ENCODE measurements around the gene TMTC3. TPM values are rescaled to one million over a fixed set of nuclear protein-coding genes. Genes with fewer than 3 reads are reported as not detected.

The TMTC3 gene
- total and polyA plus RNA-seq, 12 donors, result 2.9 to 33.7 (median 13.7) TPM

GRCh38 chr12:88188180-88188579, 46.1 kb downstream of the TMTC3 start:
- WGBS, 4 donors, result 88 to 100% (median 92%) methylated on average over 1 of the region's 1 CpG
- Histone ChIP-seq H3K9me3 (replicated peaks in 1 of 3) (no peaks in the 10 kb centered on the region), H3K4me1 (replicated peaks in 1 of 2) (no peaks in the 10 kb centered on the region), H3K36me3 (replicated peaks in 1 of 2) (no peaks in the 10 kb centered on the region), H3K27me3 (no peaks in the 10 kb centered on the region), H3K27ac (no peak overlapping the region), H3K4me3 (no peak overlapping the region)
- intact Hi-C loops (cut with DNase I), result no loop called here
- TF ChIP-seq, protein P1, sequence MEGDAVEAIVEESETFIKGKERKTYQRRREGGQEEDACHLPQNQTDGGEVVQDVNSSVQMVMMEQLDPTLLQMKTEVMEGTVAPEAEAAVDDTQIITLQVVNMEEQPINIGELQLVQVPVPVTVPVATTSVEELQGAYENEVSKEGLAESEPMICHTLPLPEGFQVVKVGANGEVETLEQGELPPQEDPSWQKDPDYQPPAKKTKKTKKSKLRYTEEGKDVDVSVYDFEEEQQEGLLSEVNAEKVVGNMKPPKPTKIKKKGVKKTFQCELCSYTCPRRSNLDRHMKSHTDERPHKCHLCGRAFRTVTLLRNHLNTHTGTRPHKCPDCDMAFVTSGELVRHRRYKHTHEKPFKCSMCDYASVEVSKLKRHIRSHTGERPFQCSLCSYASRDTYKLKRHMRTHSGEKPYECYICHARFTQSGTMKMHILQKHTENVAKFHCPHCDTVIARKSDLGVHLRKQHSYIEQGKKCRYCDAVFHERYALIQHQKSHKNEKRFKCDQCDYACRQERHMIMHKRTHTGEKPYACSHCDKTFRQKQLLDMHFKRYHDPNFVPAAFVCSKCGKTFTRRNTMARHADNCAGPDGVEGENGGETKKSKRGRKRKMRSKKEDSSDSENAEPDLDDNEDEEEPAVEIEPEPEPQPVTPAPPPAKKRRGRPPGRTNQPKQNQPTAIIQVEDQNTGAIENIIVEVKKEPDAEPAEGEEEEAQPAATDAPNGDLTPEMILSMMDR (IDR thresholded peaks at IDR 0.05), result no peak
- TF ChIP-seq POLR2A (IDR thresholded peaks at IDR 0.05), result no peak
- DNase-seq, result no peak

DNA sequence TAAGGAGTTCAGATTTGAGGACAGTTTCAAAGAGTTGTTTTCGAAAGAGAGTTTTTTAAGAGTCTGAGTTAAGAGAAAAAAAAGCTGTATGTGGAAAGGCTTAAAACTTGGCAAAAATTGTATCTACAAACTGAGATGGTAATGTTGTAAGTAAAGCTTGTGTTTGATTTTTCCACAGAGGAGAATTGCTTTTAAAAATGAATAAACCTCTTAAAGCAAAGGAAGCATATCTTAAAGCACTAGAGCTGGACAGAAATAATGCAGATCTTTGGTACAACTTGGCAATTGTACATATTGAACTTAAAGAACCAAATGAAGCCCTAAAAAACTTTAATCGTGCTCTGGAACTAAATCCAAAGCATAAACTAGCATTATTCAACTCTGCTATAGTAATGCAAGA, 50.3 kb downstream of the TMTC3 start:
- TF ChIP-seq, protein P1 (IDR thresholded peaks at IDR 0.05), result no peak
- no peak for TF ChIP-seq POLR2A (IDR thresholded peaks at IDR 0.05)
- Histone ChIP-seq H3K27me3 (no peaks in the 10 kb centered on the region), H3K9me3 (replicated peaks in 1 of 3) (no peaks in the 10 kb centered on the region), H3K36me3 (replicated peaks in 1 of 2) (peaks cover 0 to 6% of the 10 kb centered on the region in 2 donors), H3K4me3 (no peak overlapping the region), H3K4me1 (replicated peaks in 1 of 2) (no peaks in the 10 kb centered on the region), H3K27ac (no peak overlapping the region)
- WGBS, 4 donors, result 82 to 95% (median 86%) methylated on average over 2 of the region's 2 CpGs
- DNase-seq, result no peak
- intact Hi-C loops (cut with DNase I), result no loop called here

DNA sequence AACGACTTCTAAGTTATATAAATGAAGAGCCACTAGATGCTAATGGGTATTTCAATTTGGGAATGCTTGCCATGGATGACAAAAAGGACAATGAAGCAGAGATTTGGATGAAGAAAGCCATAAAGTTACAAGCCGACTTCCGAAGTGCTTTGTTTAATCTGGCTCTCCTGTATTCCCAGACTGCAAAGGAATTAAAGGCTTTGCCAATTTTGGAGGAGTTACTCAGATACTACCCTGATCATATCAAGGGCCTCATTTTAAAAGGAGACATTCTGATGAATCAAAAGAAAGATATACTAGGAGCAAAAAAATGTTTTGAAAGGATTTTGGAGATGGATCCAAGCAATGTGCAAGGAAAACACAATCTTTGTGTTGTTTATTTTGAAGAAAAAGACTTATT, 52.8 kb downstream of the TMTC3 start:
- no peak for DNase-seq
- 86 to 94% (median 90%) methylated on average over 3 of the region's 3 CpGs for whole genome bisulfite sequencing, 4 donors
- H3K4me3 ChIP-seq, result no peak overlapping the region
- H3K27me3 ChIP-seq, result no peaks in the 10 kb centered on the region
- H3K36me3 ChIP-seq (replicated peaks in 1 of 2), result peaks cover 0 to 6% of the 10 kb centered on the region in 2 donors
- no peaks in the 10 kb centered on the region for H3K4me1 ChIP-seq (replicated peaks in 1 of 2)
- TF ChIP-seq, protein P1 (IDR thresholded peaks at IDR 0.05), result no peak
- no peak for TF ChIP-seq POLR2A (IDR thresholded peaks at IDR 0.05)
- intact Hi-C loops (cut with DNase I), result no loop called here
- H3K27ac ChIP-seq, result no peak overlapping the region
- no peaks in the 10 kb centered on the region for H3K9me3 ChIP-seq (replicated peaks in 1 of 3)

DNA sequence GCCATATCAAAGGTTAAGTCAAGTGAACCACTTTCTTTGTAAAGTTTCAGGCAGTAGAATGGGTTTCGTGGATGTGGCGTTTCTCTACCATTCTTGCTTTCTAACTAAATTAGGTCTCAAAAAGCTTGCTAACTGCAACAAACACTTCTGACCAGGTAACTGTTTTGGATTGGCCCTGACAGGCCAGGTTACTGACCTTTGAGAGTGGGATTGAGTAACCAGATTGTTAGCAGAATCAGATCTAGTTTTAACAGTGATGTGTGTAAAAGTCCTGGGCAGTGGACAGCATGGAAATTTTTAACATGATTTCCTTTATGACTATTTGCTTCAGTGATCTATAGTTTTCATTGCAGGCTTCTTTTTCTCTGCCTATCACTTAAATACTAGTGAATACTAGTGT, 57.9 kb downstream of the TMTC3 start:
- Histone ChIP-seq H3K4me1 (replicated peaks in 1 of 2) (no peaks in the 10 kb centered on the region), H3K27me3 (no peaks in the 10 kb centered on the region), H3K27ac (no peak overlapping the region), H3K4me3 (no peak overlapping the region), H3K36me3 (replicated peaks in 1 of 2) (peaks cover 0 to 4% of the 10 kb centered on the region in 2 donors), H3K9me3 (replicated peaks in 1 of 3) (no peaks in the 10 kb centered on the region)
- intact Hi-C loops (cut with DNase I), result no loop called here
- WGBS, 4 donors, result 93 to 100% (median 95%) methylated on average over 2 of the region's 2 CpGs
- no peak for DNase-seq
- no peak for TF ChIP-seq POLR2A (IDR thresholded peaks at IDR 0.05)
- TF ChIP-seq, protein P1 (IDR thresholded peaks at IDR 0.05), result no peak
